ENCODE results near the gene ZNF599.

The ZNF599 gene

GRCh38 chr19:34772697-34773554, at the start of gene ZNF599:
Gene ZNF599, minus strand, starts transcription at chr19:34773215. Its CDS starts 374 bp downstream, at chr19:34772841.
- peak within 1 kb of the TSS; percentile 81 for H3K4me3 ChIP-seq (ENCODE audit: low read length)
- no peaks in the 10 kb centered on the region for H4K20me1 ChIP-seq (ENCODE audit: control insufficient read depth, insufficient read depth, low read depth, low read length)
- no peak within 1 kb of the TSS for H3K27ac ChIP-seq (ENCODE audit: low read depth, low read length)
- H3K79me2 ChIP-seq (ENCODE audit: control insufficient read depth, low read length) = no peaks in the 10 kb centered on the region
- H3K4me1 ChIP-seq (ENCODE audit: control insufficient read depth, low read length) = peaks cover 8% of the 10 kb centered on the region
- no peaks in the 10 kb centered on the region for H3K9me3 ChIP-seq (ENCODE audit: control insufficient read depth, insufficient read depth, low read length)
- H3K4me2 ChIP-seq (ENCODE audit: low read length) = peak within 1 kb of the TSS; percentile 72
- TF ChIP-seq EZH2phosphoT487 (IDR thresholded peaks at IDR 0.05; ENCODE audit: borderline replicate concordance, low read length) (no peak), CTCF (IDR thresholded peaks at IDR 0.05; ENCODE audit: low read depth, low read length, poor library complexity, severe bottlenecking) (no peak)
- H3K9me2 ChIP-seq (replicated peaks; ENCODE audit: control insufficient read depth, low read length) = no peaks in the 10 kb centered on the region
- H3K36me3 ChIP-seq (ENCODE audit: control insufficient read depth, low read length) = no peaks in the 10 kb centered on the region
- no peaks in the 10 kb centered on the region for H3K27me3 ChIP-seq (ENCODE audit: control insufficient read depth, low read length)
- no peaks in the 10 kb centered on the region for H3F3A ChIP-seq (ENCODE audit: control insufficient read depth, insufficient read depth)

- Histone ChIP-seq H3K79me2 (ENCODE audit: control insufficient read depth, low read length) (no peaks in the 10 kb centered on the region), H3K27ac (ENCODE audit: low read depth, low read length) (no peak overlapping the region), H3F3A (ENCODE audit: control insufficient read depth, insufficient read depth) (no peaks in the 10 kb centered on the region), H3K9me3 (ENCODE audit: control insufficient read depth, insufficient read depth, low read length) (no peaks in the 10 kb centered on the region), H3K9me2 (replicated peaks; ENCODE audit: control insufficient read depth, low read length) (no peaks in the 10 kb centered on the region), H3K4me3 (ENCODE audit: low read length) (no peak overlapping the region), H3K4me2 (ENCODE audit: low read length) (no peak overlapping the region), H3K4me1 (ENCODE audit: control insufficient read depth, low read length) (no peaks in the 10 kb centered on the region), H3K27me3 (ENCODE audit: control insufficient read depth, low read length) (no peaks in the 10 kb centered on the region), H3K36me3 (ENCODE audit: control insufficient read depth, low read length) (no peaks in the 10 kb centered on the region), H4K20me1 (ENCODE audit: control insufficient read depth, insufficient read depth, low read depth, low read length) (no peaks in the 10 kb centered on the region)
- TF ChIP-seq CTCF (IDR thresholded peaks at IDR 0.05; ENCODE audit: low read depth, low read length, poor library complexity, severe bottlenecking) = no peak
- TF ChIP-seq EZH2phosphoT487 (IDR thresholded peaks at IDR 0.05; ENCODE audit: borderline replicate concordance, low read length) = no peak
These were observed 45.3 kb upstream of the ZNF599 start for GRCh38 chr19:34818270-34818669.

- Histone ChIP-seq H3K27ac (ENCODE audit: low read depth, low read length) (no peak overlapping the region), H3K9me2 (replicated peaks; ENCODE audit: control insufficient read depth, low read length) (no peaks in the 10 kb centered on the region)
- TF ChIP-seq CTCF (IDR thresholded peaks at IDR 0.05; ENCODE audit: low read depth, low read length, poor library complexity, severe bottlenecking) (no peak), EZH2phosphoT487 (IDR thresholded peaks at IDR 0.05; ENCODE audit: borderline replicate concordance, low read length) (no peak)
These were observed 43.7 kb upstream of the ZNF599 start for GRCh38 chr19:34816708-34817107.

More at GRCh38 chr19:34816708-34817107, 43.7 kb upstream of the ZNF599 start:
- H3K36me3 ChIP-seq (ENCODE audit: control insufficient read depth, low read length) = no peaks in the 10 kb centered on the region
- no peak overlapping the region for H3K4me2 ChIP-seq (ENCODE audit: low read length)
- H3K4me3 ChIP-seq (ENCODE audit: low read length) = no peak overlapping the region
- H3F3A ChIP-seq (ENCODE audit: control insufficient read depth, insufficient read depth) = no peaks in the 10 kb centered on the region
- H3K79me2 ChIP-seq (ENCODE audit: control insufficient read depth, low read length) = no peaks in the 10 kb centered on the region
- H3K9me3 ChIP-seq (ENCODE audit: control insufficient read depth, insufficient read depth, low read length) = no peaks in the 10 kb centered on the region
- no peaks in the 10 kb centered on the region for H3K27me3 ChIP-seq (ENCODE audit: control insufficient read depth, low read length)
- no peaks in the 10 kb centered on the region for H4K20me1 ChIP-seq (ENCODE audit: control insufficient read depth, insufficient read depth, low read depth, low read length)
- no peaks in the 10 kb centered on the region for H3K4me1 ChIP-seq (ENCODE audit: control insufficient read depth, low read length)

Measured in DOHH2 (cell line).